Measurements from ENCODE around the gene PDLIM4.

DNA sequence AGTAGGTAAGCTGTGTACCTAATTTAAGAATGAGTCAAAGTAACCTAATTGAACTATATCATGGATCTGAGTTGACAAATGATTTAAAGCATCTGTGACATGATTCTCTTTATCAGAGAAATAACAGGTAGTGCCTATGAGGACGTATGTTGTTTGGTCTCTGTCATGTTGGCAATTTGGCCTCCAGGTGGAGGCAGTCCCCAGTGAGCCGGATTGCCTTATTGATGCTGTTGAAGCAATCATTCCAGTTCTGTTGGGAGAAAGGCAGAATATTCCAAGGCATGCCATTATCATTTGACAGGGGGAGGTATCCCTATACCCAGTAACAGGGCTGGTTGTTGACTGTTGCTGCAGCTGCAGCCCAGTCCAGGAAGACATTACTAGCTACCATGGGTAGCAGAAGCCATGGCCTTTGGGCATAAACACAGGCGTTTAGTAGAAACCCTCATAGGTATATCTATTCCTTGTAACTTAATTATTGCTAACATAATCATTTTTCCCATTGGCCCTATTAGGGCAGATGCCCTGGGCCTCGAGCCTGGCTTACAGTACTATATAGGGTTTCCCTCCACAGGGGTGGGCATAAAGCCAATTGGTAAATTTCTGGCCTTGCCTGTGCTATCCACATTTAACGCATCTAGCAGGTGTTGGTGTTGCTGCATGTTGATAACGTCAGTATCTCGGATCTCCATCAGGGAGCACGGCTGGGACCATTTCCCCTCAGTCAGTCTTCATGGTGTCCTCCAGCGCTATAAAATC, 24.5 kb downstream of the PDLIM4 start:
- TF ChIP-seq, protein P1, sequence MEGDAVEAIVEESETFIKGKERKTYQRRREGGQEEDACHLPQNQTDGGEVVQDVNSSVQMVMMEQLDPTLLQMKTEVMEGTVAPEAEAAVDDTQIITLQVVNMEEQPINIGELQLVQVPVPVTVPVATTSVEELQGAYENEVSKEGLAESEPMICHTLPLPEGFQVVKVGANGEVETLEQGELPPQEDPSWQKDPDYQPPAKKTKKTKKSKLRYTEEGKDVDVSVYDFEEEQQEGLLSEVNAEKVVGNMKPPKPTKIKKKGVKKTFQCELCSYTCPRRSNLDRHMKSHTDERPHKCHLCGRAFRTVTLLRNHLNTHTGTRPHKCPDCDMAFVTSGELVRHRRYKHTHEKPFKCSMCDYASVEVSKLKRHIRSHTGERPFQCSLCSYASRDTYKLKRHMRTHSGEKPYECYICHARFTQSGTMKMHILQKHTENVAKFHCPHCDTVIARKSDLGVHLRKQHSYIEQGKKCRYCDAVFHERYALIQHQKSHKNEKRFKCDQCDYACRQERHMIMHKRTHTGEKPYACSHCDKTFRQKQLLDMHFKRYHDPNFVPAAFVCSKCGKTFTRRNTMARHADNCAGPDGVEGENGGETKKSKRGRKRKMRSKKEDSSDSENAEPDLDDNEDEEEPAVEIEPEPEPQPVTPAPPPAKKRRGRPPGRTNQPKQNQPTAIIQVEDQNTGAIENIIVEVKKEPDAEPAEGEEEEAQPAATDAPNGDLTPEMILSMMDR (IDR thresholded peaks at IDR 0.05): no peak
- no peak for TF ChIP-seq ZFX (IDR thresholded peaks at IDR 0.05; ENCODE audit: borderline replicate concordance)

Measured in 22Rv1 (cell line).